HCT116 (cell line): ENCODE measurements around the gene RGPD8. TPM values are rescaled to one million over a fixed set of nuclear protein-coding genes. Genes with fewer than 3 reads are reported as not detected.
"Not testable (repeated sequence)": the region's sequence is repeated elsewhere in the genome, so short reads cannot be mapped to it uniquely, and the experiment has no call there.

Experiments
- ATAC-seq: fragments of 200-7000 bp; cut with Tn5 transposase; 2 replicates; pipeline ENCODE4 v1.9.1; 2020; ENCODE audit warnings: mild to moderate bottlenecking, moderate library complexity
- BruUV-seq: library from RNA; stranded (reverse); fragments of 400-500 nt; replicated peaks from 2 replicates; lab custom pipeline; 2021; lab: Mats Ljungman, UMichigan
- CTCF ChIA-PET: fragments of 300-600 bp; sonication (Branson Sonifier 250); formaldehyde crosslinking; loops from one replicate; lab custom pipeline; 2021; ENCODE audit warnings: antibody characterized with exemption; lab: Charles Lee
- POLR2A ChIA-PET: fragments of 300-600, 350-600 bp; sonication (Branson Sonifier 250); formaldehyde crosslinking; loops from one replicate; lab custom pipeline; 2021; ENCODE audit warnings: antibody characterized with exemption; lab: Charles Lee
- RAD21 ChIA-PET, 2 experiments: fragments of 300-600 bp; sonication (Branson Sonifier 250); formaldehyde crosslinking; loops; one replicate each; lab custom pipeline; 2023; ENCODE audit warnings: low total read pairs in 2 of 2; ENCODE audit not compliant: uncharacterized antibody in 2 of 2, unreplicated experiment in 2 of 2, low non-redundant PET in 1 of 2; lab: Charles Lee
- DNase-seq: peaks from one replicate; pipeline ENCODE4 v3.0.0-alpha.2; 2010; ENCODE audit warnings: low read depth, low spot score
- H2AFZ ChIP-seq: fragments of 200-600 bp; shearing (Covaris generic), sonication (generic); 2 replicates; pipeline ENCODE4 v1.6.1; 2017; ENCODE audit warnings: low read depth, mixed run types, mixed read lengths, antibody characterized with exemption, low read length; ENCODE audit not compliant: poor library complexity, severe bottlenecking
- H3K27ac ChIP-seq: 2 replicates; pipeline ENCODE4 v1.5.1; 2012; ENCODE audit warnings: low read depth, low read length
- H3K27me3 ChIP-seq: fragments of 200-600 bp; sonication (generic); 2 replicates; pipeline ENCODE4 v1.6.1; 2016; ENCODE audit warnings: mixed run types, low read length, mixed read lengths; ENCODE audit not compliant: insufficient read depth
- H3K36me3 ChIP-seq, 2 experiments: fragments of 200-500 bp in 1 of 2; fragments of 200-600 bp in 1 of 2; sonication (Bioruptor generic) in 1 of 2; sonication (generic) in 1 of 2; 2 replicates each; pipeline versions ENCODE4 v1.5.1 to v1.6.1; 2014 to 2016; ENCODE audit warnings: low read length in 2 of 2, inconsistent platforms in 1 of 2, mixed read lengths in 1 of 2, mixed run types in 1 of 2; ENCODE audit not compliant: insufficient read depth in 2 of 2, control insufficient read depth in 1 of 2
- H3K4me1 ChIP-seq, 2 experiments: fragments of 200-600 bp in 1 of 2; sonication (generic) in 1 of 2; 2 replicates each; pipeline versions ENCODE4 v1.5.1 to v1.6.1; 2012 to 2017; ENCODE audit warnings: low read length in 2 of 2, inconsistent platforms in 1 of 2, mild to moderate bottlenecking in 1 of 2, mixed read lengths in 1 of 2, mixed run types in 1 of 2, moderate library complexity in 1 of 2; ENCODE audit not compliant: insufficient read depth in 2 of 2, control insufficient read depth in 1 of 2
- H3K4me2 ChIP-seq: fragments of 200-600 bp; sonication (generic); 2 replicates; pipeline ENCODE4 v1.6.1; 2017; ENCODE audit warnings: mixed run types, low read length, mixed read lengths
- H3K4me3 ChIP-seq, 2 experiments: fragments of 200-600 bp in 1 of 2; sonication (generic) in 1 of 2; replicated peaks in 1 of 2; 2 replicates each; pipeline ENCODE4 v1.5.1; 2011 to 2016; ENCODE audit warnings: low read length in 2 of 2, control low read depth in 1 of 2, low read depth in 1 of 2, mild to moderate bottlenecking in 1 of 2, mixed read lengths in 1 of 2, mixed run types in 1 of 2
- H3K79me2 ChIP-seq: fragments of 200-600 bp; sonication (generic); 2 replicates; pipeline ENCODE4 v1.6.1; 2017; ENCODE audit warnings: mild to moderate bottlenecking, mixed run types, low read length, moderate library complexity, mixed read lengths; ENCODE audit not compliant: insufficient read depth
- H3K9ac ChIP-seq: fragments of 200-600 bp; sonication (generic); 2 replicates; pipeline ENCODE4 v1.6.1; 2016; ENCODE audit warnings: low read length, mixed read lengths
- H3K9me2 ChIP-seq: fragments of 200-600 bp; sonication (generic), shearing (Covaris generic); 2 replicates; pipeline ENCODE4 v1.6.1; 2017; ENCODE audit warnings: mixed run types, mild to moderate bottlenecking, moderate library complexity; ENCODE audit not compliant: insufficient read depth
- H3K9me3 ChIP-seq, 2 experiments: fragments of 200-500 bp in 1 of 2; fragments of 200-600 bp in 1 of 2; sonication (Bioruptor generic) in 1 of 2; sonication (generic) in 1 of 2; 2 replicates each; pipeline ENCODE4 v1.6.1; 2014 to 2017; ENCODE audit warnings: low read length in 2 of 2, mixed read lengths in 2 of 2, inconsistent platforms in 1 of 2, low read depth in 1 of 2, mild to moderate bottlenecking in 1 of 2, mixed run types in 1 of 2, moderate library complexity in 1 of 2; ENCODE audit not compliant: control insufficient read depth in 1 of 2, insufficient read depth in 1 of 2
- H4K20me1 ChIP-seq: fragments of 200-600 bp; sonication (generic), shearing (Covaris generic); 2 replicates; pipeline ENCODE4 v1.6.1; 2017; ENCODE audit warnings: mixed run types, mild to moderate bottlenecking, moderate library complexity; ENCODE audit not compliant: insufficient read depth
- RAD21 ChIP-seq: IDR thresholded peaks from 2 replicates; pipeline ENCODE4 v1.6.1; 2012; ENCODE audit warnings: low read depth, mild to moderate bottlenecking
- intact Hi-C: fragments of 100-400 bp; cut with micrococcal nuclease; formaldehyde crosslinking; loops from 2 replicates; pipeline ENCODE4 v1.10.0; 2022
- total RNA-seq: library from RNA; stranded (reverse); gene quantifications from one replicate; pipeline ENCODE4 v1.2.1, GENCODE V29; 2021; ENCODE audit not compliant: unreplicated experiment

Gene RGPD8
- total RNA-seq, 1 experiment from 2014 or later, result 11.0 TPM

DNA sequence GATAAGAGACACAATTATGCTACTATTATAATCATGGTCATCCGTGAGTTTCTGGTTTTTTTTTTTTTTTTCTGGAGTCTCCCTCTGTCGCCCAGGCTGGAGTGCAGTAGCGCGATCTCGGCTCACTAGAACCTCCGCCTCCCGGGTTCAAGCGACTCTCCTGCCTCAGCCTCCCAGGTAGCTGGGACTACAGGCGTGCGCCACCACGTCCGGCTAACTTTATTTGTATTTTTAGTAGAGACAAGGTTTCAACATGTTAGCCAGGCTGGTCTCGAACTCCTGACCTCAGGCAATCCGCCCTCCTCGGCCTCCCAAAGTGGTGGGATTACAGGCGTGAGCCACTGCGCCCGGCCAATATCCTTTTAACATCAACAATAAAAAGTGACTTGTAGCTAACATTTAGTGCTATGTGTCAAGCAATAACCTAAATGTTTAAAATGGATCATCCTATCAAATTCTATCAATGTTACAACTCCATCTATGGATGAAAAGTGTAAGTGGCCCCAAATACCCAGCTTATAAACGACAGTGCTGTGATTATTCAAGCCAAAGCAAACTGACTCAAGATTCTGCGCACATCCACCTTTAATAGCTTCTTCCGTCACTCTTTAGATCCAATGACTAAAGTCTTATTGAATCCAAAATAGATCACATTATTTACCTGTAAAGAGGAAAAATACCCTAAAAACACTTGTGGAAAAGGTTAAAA is 1.7 kb downstream of the RGPD8 start:
- H3K9me2 ChIP-seq, ATAC-seq, H3K27me3 ChIP-seq, RAD21 ChIA-PET, POLR2A ChIA-PET, BruUV-seq, H2AFZ ChIP-seq, H4K20me1 ChIP-seq, H3K9ac ChIP-seq, H3K79me2 ChIP-seq, H3K27ac ChIP-seq, H3K36me3 ChIP-seq, DNase-seq, H3K9me3 ChIP-seq, H3K4me1 ChIP-seq: not testable (repeated sequence)
- CTCF ChIA-PET, result interaction anchor here (0.8 kb wide), 1 partner anchor 310 kb away, joined by 3 read pairs; no protein-coding TSS in a partner anchor
- Histone ChIP-seq H3K4me2 (peak overlapping the region; percentile 49), H3K4me3 (peak overlapping the region; percentile 43 to 53; a peak in 2 of 4 replicates)
- peak; percentile 27; the same call in 1 of the 2 replicates for TF ChIP-seq RAD21
- intact Hi-C loops, result loop anchor here (5.0 kb wide), 2 partner anchors 174 to 309 kb away; partner anchors contain the start of gene ZC3H8

DNA sequence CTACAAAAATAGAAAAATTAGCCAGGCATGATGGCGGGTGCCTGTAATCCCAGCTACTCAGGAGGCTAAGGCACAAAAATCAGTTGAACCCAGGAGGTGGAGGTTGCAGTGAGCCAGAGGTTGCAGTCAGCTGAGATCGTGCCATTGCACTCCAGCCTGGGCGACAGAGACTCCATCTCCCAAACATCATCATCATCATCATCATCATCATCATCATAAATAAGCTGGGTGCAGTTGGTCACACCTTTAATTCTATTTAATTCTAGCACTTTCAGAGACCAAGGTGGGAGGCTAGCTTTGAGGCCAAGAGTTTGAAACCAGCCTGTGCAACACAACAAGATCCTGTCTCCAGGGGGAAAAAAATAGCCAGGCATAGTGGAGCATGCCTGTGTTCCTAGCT is 8.9 kb downstream of the RGPD8 start:
- H3K9me3 ChIP-seq, POLR2A ChIA-PET, H3K9me2 ChIP-seq, H3K4me3 ChIP-seq, H2AFZ ChIP-seq, H3K36me3 ChIP-seq, DNase-seq, BruUV-seq, H3K9ac ChIP-seq, H3K79me2 ChIP-seq, H3K4me1 ChIP-seq, ATAC-seq, CTCF ChIA-PET, intact Hi-C loops, H3K27ac ChIP-seq, H4K20me1 ChIP-seq, RAD21 ChIA-PET, H3K27me3 ChIP-seq, H3K4me2 ChIP-seq: not testable (repeated sequence)

DNA sequence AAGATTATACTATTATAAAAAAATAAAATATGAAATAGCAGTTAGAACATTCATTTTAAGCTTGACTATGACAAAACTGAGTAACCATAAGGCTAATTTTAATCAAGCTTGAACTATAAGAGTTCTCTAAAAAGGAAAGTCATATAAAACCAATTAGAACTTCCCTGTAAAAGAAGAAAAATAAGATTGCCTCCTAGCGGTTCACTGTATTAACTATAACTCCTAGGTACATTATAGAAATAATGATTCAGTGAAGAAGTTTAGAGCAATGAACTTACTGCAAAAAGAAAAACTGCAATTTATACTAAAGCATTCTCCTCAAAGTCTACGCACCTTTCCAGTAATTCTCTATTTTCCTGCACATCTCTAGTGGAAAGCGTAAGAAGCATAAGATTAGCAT is 16.6 kb downstream of the RGPD8 start:
- POLR2A ChIA-PET, CTCF ChIA-PET, BruUV-seq, H3K9ac ChIP-seq, H3K27me3 ChIP-seq, H3K9me2 ChIP-seq, H3K4me3 ChIP-seq, DNase-seq, H3K4me1 ChIP-seq, H3K79me2 ChIP-seq, H3K36me3 ChIP-seq, H3K27ac ChIP-seq, H2AFZ ChIP-seq, ATAC-seq, intact Hi-C loops, H3K4me2 ChIP-seq, H4K20me1 ChIP-seq, RAD21 ChIA-PET, H3K9me3 ChIP-seq: not testable (repeated sequence)

DNA sequence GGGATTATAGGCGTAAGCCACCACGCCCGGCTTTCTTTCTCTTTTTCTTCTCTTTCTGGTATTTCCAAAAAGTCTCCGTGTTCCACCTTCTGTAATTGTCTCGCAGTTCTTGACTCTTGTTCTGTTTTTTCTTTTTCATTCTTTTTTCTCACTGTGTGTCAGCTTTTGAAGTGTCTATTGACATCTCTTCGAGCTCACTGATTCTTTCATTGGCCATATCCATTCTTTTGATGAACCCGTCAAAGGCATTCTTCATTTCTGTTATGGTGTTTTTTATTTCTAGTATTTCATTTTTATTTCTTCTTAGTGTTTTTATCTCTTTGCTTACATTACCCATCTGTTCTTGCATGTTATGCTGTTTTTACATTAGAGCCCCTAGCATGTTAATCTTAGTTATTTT is 73.4 kb downstream of the RGPD8 start:
- RAD21 ChIA-PET, CTCF ChIA-PET: not testable (repeated sequence)

More for the DNA sequence above, 73.4 kb downstream of the RGPD8 start:
- intact Hi-C loops, DNase-seq, ATAC-seq, H3K27me3 ChIP-seq, H3K36me3 ChIP-seq, H3K27ac ChIP-seq, BruUV-seq, H3K4me3 ChIP-seq, H3K79me2 ChIP-seq, H3K4me2 ChIP-seq, H3K9me2 ChIP-seq, H4K20me1 ChIP-seq, POLR2A ChIA-PET, H2AFZ ChIP-seq, H3K9ac ChIP-seq, H3K4me1 ChIP-seq, H3K9me3 ChIP-seq: not testable (repeated sequence)
